ENCODE measurements around the gene TTLL13.
"Not testable (repeated sequence)": the region's sequence is repeated elsewhere in the genome, so short reads cannot be mapped to it uniquely, and the experiment has no call there.

TTLL13 gene

DNA sequence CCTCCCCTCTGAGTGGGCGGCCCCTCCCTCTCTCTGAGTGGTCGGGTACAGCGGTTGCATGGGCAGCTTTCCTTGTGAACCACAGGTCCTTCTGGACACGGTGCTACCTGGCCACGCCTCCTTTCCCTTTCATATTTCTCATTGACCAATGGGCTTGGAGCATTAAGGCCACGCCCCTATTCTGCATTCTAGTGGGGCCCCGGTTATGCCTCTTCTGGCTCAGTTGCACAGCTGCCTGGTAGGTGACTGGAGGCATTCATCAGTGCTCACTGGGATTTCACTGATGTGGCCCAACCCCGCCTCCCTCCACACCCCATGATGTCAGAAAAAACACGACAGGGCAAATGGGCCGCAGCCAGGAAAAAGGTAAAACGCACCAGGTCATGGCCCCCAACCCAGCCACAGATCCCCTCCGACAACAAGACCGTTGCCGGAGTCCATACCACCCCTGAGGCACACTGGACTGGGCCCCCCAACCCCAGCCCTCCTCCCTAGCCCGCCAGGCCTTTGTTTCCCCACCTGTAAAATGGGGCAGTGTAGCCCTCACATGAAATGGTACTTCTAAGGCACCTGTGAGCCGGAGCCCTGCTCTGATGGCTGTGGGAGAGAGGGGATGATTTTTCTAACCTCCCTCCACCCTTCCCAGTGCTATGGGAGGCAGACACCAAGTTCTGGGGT is 42.5 kb downstream of the TTLL13 start:
- peak; percentile 18 for DNase-seq

DNA sequence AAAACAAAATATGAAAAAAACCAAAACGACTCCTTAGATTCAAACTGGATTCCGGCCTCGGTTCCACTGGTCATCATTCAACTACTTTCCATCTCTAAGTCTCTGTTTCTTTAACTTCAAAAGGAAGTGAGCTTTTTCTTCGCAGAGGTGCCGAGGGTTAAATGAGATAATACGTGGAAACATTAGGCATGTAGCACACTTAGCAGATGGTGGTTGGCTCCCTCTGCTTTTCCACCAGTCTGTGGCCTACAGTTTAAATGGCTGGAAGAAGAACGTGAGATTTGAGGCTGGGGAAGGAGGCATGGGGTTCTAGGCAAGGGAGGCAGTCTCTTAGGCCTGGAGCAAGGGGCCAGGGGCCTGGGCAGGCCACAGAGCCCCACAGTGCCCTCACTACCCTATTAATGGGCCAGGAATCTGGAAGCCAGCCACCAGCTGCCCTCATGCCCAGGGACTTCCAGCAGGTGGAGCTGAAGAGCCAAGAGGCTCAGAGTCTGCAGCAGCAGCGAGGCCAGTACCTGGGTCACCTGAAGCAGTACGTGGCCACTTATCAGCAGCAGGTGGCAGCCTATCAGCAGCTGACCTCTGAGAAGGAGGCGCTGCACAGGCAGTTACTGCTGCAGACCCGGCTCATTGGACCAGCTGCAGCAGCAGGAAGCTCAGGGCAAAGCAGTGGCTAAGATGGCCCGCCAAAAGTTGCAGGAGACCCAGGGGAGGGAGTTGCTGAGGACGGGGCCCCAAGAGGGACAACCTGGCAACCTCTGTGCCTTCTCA is 43.9 kb downstream of the TTLL13 start:
- peak; percentile 64 for DNase-seq

DNA sequence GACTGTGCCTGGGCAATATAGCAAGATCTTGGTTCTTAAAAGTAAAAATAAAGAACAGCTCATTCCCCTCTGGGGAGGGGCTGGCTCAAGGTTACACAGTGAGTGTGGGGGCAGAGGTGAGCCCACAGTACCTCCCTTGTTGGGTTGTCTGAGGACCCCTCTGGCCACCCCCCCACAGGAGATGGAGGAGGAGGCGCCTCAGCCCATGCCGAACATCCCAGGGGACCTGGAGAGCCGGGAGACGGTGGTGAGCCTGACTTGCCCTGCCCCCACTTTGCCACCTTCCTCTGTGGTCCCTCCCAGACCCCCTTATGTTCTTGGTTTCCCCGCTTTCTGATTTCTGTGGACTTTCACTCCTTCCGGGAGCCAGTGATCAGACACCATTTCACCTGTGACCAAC is 44.8 kb downstream of the TTLL13 start:
- no peak for DNase-seq

DNA sequence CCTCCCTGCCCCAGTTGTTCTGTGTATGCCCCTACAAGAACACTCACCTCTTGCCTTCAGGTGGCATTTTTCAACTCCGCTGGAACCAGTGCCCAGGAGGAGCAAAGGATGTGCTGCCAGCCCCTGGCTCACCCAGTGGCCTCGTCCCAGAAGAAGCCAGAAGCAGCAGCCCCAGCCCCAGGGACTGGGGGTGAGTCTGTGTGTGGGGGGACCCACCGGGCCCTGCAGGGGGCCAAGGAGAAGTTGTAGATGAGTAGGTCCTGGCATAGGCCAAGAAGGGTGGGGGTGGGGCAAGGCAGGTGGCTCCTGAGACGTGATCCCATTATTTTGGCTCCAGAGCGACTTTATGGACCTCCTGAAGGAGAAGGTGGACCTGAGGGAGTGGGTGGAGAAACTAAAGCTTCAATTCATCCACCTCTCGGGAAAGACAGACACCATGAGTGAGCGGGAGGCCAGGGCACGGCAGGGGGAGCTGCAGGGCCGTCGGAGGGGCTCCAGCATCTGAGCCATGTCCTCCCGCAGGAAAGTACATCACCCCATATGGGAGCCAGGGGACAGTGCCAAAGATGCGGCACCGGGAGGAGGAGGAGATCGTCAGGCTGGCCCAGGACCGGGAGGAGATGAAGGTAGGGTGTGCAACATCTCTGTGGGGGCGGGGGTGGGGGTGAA is 45.4 kb downstream of the TTLL13 start:
- DNase-seq: no peak

DNA sequence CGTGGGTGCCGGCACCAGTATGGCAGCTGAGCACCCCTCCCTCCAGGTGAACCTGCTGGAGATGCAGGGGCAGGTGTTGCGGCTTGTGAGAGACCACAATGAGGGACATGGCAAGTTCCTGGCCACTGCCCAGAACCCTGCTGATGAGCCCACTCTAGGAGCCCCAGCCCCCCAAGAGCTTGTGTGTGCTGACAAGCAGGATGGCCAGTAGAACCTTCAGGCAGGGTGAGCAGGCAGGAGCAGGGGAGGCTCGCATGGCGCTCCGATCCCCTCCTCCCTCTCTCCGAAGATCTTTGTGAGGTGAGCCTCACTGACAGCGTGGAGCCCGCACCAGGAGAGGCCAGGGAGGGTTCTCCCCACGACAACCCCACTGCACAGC is 45.9 kb downstream of the TTLL13 start:
- no peak for DNase-seq

DNA sequence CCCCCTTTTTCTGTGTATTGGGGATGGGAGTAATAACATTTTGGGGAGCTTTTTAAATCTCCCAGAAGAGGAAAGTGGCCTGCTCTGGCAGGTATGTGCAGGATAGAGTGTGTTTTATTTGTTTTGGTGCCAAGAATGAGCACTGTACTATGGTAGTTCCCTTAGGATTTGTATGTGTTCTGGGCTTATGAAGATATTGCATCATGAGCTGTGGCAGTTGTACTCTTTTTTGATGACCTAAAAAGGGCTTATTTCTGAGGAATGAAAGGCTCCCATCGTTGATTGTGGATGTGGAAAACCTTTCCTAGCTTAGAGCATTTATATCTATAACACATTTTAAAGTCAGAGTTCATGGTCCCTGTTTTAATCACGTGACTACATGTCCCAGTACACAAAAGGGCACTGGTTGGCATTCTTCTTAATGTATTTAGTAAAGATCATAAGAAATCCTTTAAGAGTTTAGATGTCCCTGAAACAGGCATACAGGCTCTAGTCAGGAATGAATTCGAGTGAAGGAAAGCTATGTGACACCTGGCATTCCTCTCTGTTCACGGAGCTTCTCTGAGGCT is 47.0 kb downstream of the TTLL13 start:
- not testable (repeated sequence) for DNase-seq

DNA sequence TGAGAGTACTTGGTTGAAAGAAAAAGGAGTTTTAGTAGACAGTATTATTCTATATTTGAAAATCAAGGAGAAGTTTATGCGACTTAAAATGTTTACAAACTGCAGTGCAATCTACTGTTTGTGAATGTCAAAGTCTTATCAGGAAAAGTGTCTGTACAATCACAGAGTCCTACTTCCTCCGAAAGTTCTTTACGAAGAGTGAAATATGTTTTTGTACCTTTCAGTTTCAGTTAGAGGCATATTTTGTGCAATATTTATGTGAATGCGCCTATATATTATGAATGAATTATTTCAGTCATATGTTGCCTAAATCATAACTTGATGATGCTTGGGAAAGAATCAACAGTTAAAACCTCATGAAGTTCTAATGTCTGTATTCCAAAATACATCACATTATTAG is 47.7 kb downstream of the TTLL13 start:
- no peak for DNase-seq

DNA sequence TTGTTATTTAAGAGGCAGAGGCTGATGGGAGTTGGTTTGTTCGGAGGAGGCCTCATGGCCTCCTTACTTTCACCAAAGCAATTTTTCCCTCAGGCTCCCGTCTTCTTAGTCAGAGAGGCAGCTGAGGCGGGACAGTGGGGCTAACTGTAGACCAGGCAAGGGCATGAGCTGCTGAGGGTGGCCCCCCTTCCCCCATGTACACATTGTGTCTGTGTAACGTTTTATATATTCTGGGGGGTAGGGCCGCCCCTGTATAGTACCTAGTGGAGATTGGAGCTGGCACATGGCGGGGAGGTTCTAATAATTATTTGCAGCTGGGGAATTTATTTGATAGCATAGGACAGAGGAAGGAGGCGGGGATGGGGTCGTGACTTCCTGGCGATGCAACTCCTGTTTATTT is 51.2 kb downstream of the TTLL13 start:
- no peak for DNase-seq

DNA sequence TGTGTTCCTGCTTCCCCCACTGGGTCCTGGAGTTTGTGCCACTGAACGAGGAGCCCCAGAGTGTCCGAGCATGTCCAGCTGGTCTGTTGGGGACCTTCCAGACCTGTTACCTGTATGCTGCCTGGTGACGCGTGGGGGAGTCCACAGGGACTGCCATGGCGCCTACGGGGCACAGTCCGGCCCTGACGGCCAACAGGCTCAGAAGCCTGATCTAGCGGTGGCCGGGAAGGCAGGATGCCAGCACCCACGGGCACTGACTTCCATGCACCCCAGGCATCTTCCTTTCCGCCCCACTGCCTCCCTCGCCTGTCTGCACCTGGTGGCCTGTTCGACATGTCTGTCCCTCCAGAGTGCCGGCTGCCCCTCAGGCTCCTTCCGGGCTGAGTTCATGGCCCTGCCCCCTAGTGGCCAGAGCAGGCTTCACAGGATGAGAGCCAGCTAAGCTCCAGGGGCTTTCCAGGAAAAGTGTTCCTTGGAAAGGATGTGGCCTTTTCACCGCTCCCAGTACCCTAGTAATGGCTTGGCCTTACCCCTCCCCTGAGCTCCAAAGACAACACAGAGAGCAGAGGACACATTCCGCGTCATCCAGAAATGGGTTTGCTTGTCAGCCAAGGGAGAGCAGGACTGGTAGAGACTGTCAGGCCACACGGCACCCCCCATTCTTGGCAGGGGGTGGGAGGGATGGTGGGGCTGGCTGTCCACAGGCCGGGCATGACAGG is 51.8 kb downstream of the TTLL13 start:
- no peak for DNase-seq

DNA sequence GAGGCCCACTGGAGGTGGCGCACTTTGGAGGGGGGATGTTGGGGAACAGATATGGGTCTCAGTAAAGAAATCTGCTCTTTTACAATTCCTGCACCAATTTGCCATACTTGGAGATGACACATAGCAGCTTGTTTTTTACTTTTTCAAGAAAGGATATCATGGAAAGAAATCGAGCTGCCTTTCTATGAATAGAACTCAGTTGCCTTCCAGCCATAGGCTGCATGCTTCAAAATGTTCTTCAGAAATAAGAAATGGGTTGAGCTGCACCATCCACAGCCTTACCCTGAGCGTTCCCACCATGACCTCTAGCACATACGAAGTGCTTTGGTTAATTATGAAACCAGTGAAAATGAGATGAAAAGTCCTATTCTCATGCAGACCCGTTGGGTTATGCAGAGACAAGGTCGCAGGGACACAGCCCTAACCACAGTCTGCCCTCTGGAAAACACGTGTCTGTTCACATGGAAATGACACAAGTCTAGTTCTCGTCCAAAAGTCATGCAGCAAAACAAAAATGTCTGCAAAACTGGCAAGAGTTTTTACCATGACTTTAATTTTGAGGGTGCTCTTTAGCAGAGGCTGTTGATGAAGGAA is 52.4 kb downstream of the TTLL13 start:
- no peak for DNase-seq

DNA sequence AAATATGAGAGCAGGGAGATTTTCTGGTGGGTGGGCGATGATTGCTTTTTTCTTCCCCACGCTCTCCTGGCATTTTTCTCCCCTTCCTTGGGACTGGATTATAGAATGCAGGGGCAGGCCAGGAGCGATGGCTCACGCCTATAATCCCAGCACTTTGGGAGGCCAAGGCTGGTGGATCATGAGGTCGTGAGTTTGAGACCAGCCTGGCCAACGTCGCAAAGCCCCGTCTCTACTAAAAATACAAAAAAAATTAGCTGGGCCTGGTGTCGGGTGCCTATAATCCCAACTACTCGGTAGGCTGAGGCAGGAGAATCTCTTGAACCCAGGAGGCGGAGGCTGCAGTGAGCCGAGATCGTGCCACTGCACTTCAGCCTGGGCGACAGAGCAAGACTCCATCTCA is 56.0 kb downstream of the TTLL13 start:
- DNase-seq: not testable (repeated sequence)

DNA sequence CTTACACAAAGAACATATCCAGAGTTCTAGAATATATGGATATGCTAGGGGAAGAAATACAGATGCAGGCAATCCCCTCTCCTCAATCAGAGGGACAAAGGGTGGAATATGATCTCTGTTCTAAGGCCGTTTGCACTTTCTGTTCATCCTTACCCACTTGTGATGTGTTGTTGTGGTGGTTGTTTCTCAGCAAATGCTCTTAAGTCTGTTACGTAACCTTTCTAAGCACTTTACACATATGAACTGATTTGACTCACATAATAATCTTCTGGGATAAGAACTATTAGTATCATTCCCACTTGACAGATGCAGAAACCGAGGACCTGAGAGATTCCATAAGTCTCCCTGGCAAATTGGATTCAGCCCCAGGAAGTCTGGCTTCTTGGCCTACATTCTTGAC is 56.6 kb downstream of the TTLL13 start:
- no peak for DNase-seq

DNA sequence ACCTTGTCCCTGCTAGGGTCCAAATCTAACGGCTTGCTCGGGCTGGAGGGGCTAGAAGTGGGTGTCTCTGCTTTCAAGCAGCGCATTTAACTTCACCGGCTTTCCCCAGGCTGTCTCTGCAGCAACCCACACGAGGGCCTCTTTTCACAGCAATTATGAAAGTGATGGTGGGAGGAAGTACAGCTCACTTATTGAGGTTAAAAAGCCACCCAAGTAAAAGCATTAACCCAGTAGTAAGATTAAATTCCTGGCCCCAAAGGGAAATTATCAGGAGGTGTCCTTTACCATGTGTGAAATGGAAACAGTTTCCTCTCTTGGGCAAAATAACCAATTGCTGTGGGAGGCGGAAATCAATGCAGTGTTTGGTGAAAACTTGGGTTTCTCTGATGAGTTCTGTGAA is 57.2 kb downstream of the TTLL13 start:
- DNase-seq: no peak

DNA sequence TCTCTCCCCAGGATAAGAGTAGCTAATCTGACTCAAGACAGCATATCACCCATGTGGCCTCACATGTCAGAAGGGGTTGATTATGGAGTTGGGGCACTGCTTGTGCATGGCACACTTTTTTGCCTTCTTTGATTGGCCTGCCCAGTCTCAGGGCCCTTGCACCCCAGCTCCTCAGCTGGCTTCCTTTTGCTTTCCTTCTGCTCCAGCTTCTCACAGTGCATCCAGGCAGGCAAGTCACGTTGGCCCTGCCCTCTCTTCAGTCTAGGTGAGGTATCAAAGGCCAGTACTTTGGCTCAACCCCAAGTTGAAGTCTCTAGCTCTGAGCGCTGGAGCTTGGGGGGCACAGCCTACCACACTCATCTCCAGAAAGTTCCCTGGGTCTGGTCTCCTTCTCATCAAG is 58.3 kb downstream of the TTLL13 start:
- DNase-seq: no peak

DNA sequence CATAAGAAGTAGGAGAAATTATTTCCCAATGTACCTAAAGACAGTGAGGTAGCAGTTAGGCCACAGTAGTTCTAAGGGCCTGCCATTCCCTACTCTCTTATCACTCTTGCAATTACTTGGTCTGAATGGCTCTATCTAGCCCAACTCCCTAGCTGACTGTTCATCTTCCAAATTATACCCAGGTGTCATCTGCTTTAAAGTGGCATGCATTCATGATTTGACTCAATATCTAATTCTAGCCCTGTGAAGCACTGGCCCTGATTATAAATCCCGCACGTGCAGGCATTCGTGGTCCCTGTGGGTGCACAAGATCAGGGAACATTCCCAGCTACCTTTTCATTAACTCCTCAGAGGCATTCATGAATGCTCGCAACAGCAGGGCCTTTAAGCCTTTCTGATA is 59.7 kb downstream of the TTLL13 start:
- no peak for DNase-seq

Measured in NCI-H2171 treated with DMSO at 0.1 percent for 48 hours (cell line).